K562 (cell line): ENCODE data around the gene HAUS5. TPM values are rescaled to one million over a fixed set of nuclear protein-coding genes. Genes with fewer than 3 reads are reported as not detected.

Experiments
- ASH1L ChIP-seq: fragments of 450-650 bp; IDR thresholded peaks from 2 replicates; pipeline ENCODE4 v1.6.1; 2018; ENCODE audit warnings: borderline replicate concordance, mild to moderate bottlenecking, low read depth; ENCODE audit not compliant: partially characterized antibody
- ATF7 ChIP-seq: fragments of 450-650 bp; IDR thresholded peaks from 2 replicates; pipeline ENCODE4 v1.7.1; 2014; ENCODE audit warnings: mild to moderate bottlenecking, moderate library complexity
- DPF2 ChIP-seq: fragments of 450-650 bp; IDR thresholded peaks from 2 replicates; pipeline ENCODE4 v1.6.1; 2016
- FOXJ3 ChIP-seq: sonication (generic); formaldehyde crosslinking; IDR thresholded peaks from 2 replicates; pipeline ENCODE4 v1.4.0; 2020; ENCODE audit warnings: mild to moderate bottlenecking, missing genetic modification reagents
- MIER1 ChIP-seq: fragments of 450-650 bp; IDR thresholded peaks from 2 replicates; pipeline ENCODE4 v1.6.1; 2016; ENCODE audit warnings: antibody characterized with exemption, mild to moderate bottlenecking, low read depth
- MYC ChIP-seq, 2 experiments: fragments of 250-450 bp in 1 of 2; sonication (Bioruptor Pico) in 1 of 2; IDR thresholded peaks; 2 replicates each; pipeline versions ENCODE4 v1.5.1 to v1.6.1; 2012 to 2021; ENCODE audit warnings: low read depth in 2 of 2, borderline replicate concordance in 1 of 2, improper control_type of control experiment in 1 of 2, low read length in 1 of 2, mild to moderate bottlenecking in 1 of 2, moderate library complexity in 1 of 2
- NCOA6 ChIP-seq: fragments of 450-650 bp; IDR thresholded peaks from 2 replicates; pipeline ENCODE4 v1.6.1; 2017; ENCODE audit warnings: mild to moderate bottlenecking
- NR2C2 ChIP-seq, 2 experiments: fragments of 200-800 bp in 1 of 2; sonication (Bioruptor generic) in 1 of 2; sonication (generic) in 1 of 2; formaldehyde crosslinking in 1 of 2; IDR thresholded peaks; 2 replicates each; pipeline versions ENCODE4 v1.6.1 to v1.8.0; 2016 to 2022; ENCODE audit warnings: mild to moderate bottlenecking in 1 of 2, missing compliant biosample characterization in 1 of 2, missing genetic modification characterization in 1 of 2, missing genetic modification reagents in 1 of 2
- PHF8 ChIP-seq: fragments of 200-600 bp; sonication (generic); IDR thresholded peaks from 2 replicates; pipeline ENCODE4 v1.6.1; 2012; ENCODE audit warnings: mixed run types, mild to moderate bottlenecking, inconsistent platforms, low read length, moderate library complexity, borderline replicate concordance
- POLR2B ChIP-seq: fragments of 450-650 bp; IDR thresholded peaks from 2 replicates; pipeline ENCODE4 v1.6.1; 2018; ENCODE audit warnings: low read depth; ENCODE audit not compliant: partially characterized antibody
- RAD21 ChIP-seq, 2 experiments: fragments of 250-450 bp in 1 of 2; fragments of 450-650 bp in 1 of 2; sonication (Bioruptor Pico) in 1 of 2; formaldehyde crosslinking in 1 of 2; IDR thresholded peaks in 1 of 2; conservative IDR thresholded peaks in 1 of 2; 2 replicates each; pipeline versions ENCODE4 v1.4.0 to v1.8.0; 2020 to 2022; ENCODE audit warnings: mild to moderate bottlenecking in 2 of 2, moderate library complexity in 1 of 2
- RHOXF2B ChIP-seq: fragments of 250-450 bp; sonication (Bioruptor Pico); conservative IDR thresholded peaks from 2 replicates; pipeline ENCODE4 v1.5.1; 2021
- SAFB ChIP-seq: fragments of 200-400 bp; formaldehyde crosslinking; IDR thresholded peaks from 2 replicates; pipeline ENCODE4 v1.6.1; 2017; ENCODE audit warnings: low read depth, low read length, borderline replicate concordance
- SIN3A ChIP-seq, 2 experiments: fragments of 150-350 bp in 1 of 2; IDR thresholded peaks; 2 replicates each; pipeline ENCODE4 v1.6.1; 2011 to 2016; ENCODE audit warnings: borderline replicate concordance in 2 of 2, low read depth in 2 of 2, low read length in 2 of 2, mild to moderate bottlenecking in 2 of 2, moderate library complexity in 2 of 2; ENCODE audit not compliant: control insufficient read depth in 1 of 2
- TAF1 ChIP-seq: IDR thresholded peaks from 2 replicates; pipeline ENCODE4 v1.6.1; 2011; ENCODE audit warnings: mild to moderate bottlenecking, low read length, moderate library complexity; ENCODE audit not compliant: insufficient read depth, control insufficient read depth, severe bottlenecking; ENCODE audit errors: extremely low read depth
- ZNF134 ChIP-seq: fragments of 250-450 bp; sonication (Bioruptor Pico); conservative IDR thresholded peaks from 2 replicates; pipeline ENCODE4 v1.4.0; 2020
- ZNF384 ChIP-seq: IDR thresholded peaks from 2 replicates; pipeline ENCODE4 v1.6.1; 2012; ENCODE audit warnings: low read depth, low read length, improper control_type of control experiment
- polyA plus RNA-seq, 8 experiments: library from polyadenylated mRNA; depleted of rRNA in 4 of 8; stranded (reverse) in 5 of 8; unstranded in 3 of 8; fragments of >200 nt; fragmentation: Nextera tagmentation in 2 of 8; fragmentation: Illumina TruSeq in 1 of 8; extraction: Ambion mirVana in 2 of 8; extraction: Trizol in 1 of 8; gene quantifications; 2 replicates each; pipeline versions ENCODE4 v1.2.1 to v1.2.3, GENCODE V29; 2011 to 2014; ENCODE audit warnings: inconsistent platforms in 1 of 8, missing spikeins in 1 of 8
- total RNA-seq, 7 experiments: library from RNA; depleted of rRNA in 6 of 7; stranded (reverse); fragments of >200 nt in 6 of 7; fragmentation: Illumina TruSeq in 2 of 7; extraction: Trizol in 2 of 7; gene quantifications; 2 replicates each; pipeline versions ENCODE4 v1.2.1 to v1.2.3, GENCODE V29; 2011 to 2021; ENCODE audit warnings: low replicate concordance in 1 of 7
- TF ChIP-seq, protein P1 (sequence below): fragments of 450-650 bp; conservative IDR thresholded peaks from 2 replicates; pipeline ENCODE4 v1.6.1; 2016; ENCODE audit warnings: missing genetic modification characterization, low read depth, mild to moderate bottlenecking, control low read depth, missing compliant biosample characterization
- TF ChIP-seq, protein P2 (sequence below): IDR thresholded peaks from 2 replicates; pipeline ENCODE4 v1.6.1; 2012; ENCODE audit warnings: low read depth, low read length, improper control_type of control experiment, borderline replicate concordance
- TF ChIP-seq, protein P3 (sequence below): fragments of 250-450 bp; sonication (Bioruptor Pico); IDR thresholded peaks from 2 replicates; pipeline ENCODE4 v1.8.0; 2021; ENCODE audit warnings: mild to moderate bottlenecking, moderate library complexity

The HAUS5 gene
- total and polyA plus RNA-seq, 9 of the 15 experiments (the other 6 are each of a cell fraction or from before 2014, with no cell fraction given): 3.5 to 41.3 (median 14.2) TPM

DNA sequence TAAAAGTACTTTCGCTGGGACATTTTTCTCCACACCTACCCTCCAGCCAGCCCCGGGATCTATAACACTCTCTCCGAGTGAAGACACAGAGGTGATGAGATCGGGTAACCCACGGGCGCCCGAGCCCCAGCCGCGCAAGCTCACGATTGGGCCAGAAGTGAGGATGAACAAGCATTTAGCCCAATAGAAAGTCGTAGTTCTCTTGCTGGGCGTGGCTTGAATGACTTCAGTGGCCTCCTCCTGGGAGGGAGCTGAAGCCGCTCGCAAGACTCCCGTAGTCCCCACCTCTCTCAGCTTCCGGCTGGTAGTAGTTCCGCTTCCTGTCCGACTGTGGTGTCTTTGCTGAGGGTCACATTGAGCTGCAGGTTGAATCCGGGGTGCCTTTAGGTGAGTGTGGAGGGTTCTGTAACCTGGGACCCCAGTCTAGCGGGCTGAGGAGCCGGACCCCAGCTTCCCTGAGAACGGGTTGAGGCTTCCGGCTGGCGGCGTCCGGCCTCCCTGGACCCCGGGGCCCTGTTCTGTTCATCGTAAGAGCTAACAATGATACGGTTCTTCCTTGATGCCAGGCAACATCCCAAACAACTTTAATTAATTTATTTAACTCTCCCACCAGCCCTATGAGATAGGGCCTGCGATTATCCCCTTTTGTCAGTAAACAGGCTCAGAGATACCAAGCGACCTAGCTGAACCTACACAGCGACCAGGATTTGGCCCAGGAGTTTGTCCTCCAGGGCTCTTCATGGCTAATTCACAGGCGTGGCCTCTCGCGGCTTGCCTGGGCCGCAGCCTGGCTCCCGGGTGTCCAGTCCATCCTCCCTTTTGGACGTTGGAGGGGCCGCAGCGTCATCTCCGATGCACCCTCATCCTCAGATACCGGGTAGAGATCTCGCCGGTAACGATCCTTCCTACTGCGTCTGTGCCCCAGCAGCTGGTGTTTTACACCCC is 35.8 kb downstream of the HAUS5 start, which contains the start of gene COX6B1 (continued):
- TF ChIP-seq, protein P1, sequence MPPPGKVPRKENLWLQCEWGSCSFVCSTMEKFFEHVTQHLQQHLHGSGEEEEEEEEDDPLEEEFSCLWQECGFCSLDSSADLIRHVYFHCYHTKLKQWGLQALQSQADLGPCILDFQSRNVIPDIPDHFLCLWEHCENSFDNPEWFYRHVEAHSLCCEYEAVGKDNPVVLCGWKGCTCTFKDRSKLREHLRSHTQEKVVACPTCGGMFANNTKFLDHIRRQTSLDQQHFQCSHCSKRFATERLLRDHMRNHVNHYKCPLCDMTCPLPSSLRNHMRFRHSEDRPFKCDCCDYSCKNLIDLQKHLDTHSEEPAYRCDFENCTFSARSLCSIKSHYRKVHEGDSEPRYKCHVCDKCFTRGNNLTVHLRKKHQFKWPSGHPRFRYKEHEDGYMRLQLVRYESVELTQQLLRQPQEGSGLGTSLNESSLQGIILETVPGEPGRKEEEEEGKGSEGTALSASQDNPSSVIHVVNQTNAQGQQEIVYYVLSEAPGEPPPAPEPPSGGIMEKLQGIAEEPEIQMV (tag): no peak
- TF ChIP-seq RAD21 (CRISPR knock-in tag; conservative IDR thresholded peaks at IDR 0.05 in 1 of 2, IDR thresholded peaks at IDR 0.05 in 1 of 2): no peak
- peak; percentile 91 for TF ChIP-seq ATF7
- no peak for TF ChIP-seq NR2C2 (CRISPR knock-in tag; IDR thresholded peaks at IDR 0.05)
- TF ChIP-seq NR2C2 (tag; IDR thresholded peaks at IDR 0.05): peak; percentile 71
- no peak for TF ChIP-seq NCOA6
- no peak for TF ChIP-seq ZNF384
- TF ChIP-seq, protein P2, sequence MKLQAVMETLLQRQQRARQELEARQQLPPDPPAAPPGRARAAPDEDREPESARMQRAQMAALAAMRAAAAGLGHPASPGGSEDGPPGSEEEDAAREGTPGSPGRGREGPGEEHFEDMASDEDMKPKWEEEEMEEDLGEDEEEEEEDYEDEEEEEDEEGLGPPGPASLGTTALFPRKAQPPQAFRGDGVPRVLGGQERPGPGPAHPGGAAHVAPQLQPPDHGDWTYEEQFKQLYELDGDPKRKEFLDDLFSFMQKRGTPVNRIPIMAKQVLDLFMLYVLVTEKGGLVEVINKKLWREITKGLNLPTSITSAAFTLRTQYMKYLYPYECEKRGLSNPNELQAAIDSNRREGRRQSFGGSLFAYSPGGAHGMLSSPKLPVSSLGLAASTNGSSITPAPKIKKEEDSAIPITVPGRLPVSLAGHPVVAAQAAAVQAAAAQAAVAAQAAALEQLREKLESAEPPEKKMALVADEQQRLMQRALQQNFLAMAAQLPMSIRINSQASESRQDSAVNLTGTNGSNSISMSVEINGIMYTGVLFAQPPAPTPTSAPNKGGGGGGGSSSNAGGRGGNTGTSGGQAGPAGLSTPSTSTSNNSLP: no peak
- TF ChIP-seq, protein P3, sequence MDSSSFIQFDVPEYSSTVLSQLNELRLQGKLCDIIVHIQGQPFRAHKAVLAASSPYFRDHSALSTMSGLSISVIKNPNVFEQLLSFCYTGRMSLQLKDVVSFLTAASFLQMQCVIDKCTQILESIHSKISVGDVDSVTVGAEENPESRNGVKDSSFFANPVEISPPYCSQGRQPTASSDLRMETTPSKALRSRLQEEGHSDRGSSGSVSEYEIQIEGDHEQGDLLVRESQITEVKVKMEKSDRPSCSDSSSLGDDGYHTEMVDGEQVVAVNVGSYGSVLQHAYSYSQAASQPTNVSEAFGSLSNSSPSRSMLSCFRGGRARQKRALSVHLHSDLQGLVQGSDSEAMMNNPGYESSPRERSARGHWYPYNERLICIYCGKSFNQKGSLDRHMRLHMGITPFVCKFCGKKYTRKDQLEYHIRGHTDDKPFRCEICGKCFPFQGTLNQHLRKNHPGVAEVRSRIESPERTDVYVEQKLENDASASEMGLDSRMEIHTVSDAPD (CRISPR knock-in tag): no peak
- TF ChIP-seq SIN3A (IDR thresholded peaks at IDR 0.05; ENCODE audit: borderline replicate concordance in 2 of 2, control insufficient read depth in 1 of 2, low read depth in 2 of 2, low read length in 2 of 2): peak in 1 of 2 experiments; percentile 30; a peak in 1 of 4 replicates
- peak; percentile 62 for TF ChIP-seq MYC (IDR thresholded peaks at IDR 0.05; ENCODE audit: low read depth, low read length)
- TF ChIP-seq MYC (CRISPR knock-in tag; IDR thresholded peaks at IDR 0.05; ENCODE audit: borderline replicate concordance, low read depth): 0 out of 2 replicates have a peak, but pooled peaks have one; percentile 19
- no peak for TF ChIP-seq FOXJ3 (CRISPR knock-in tag)
- TF ChIP-seq TAF1: peak; percentile 95
- TF ChIP-seq SAFB: no peak
- TF ChIP-seq ASH1L: peak; percentile 84
- TF ChIP-seq DPF2: no peak
- TF ChIP-seq RHOXF2B (CRISPR knock-in tag): no peak
- TF ChIP-seq PHF8: peak; percentile 93; the same call in 1 of the 2 replicates
- peak; percentile 87 for TF ChIP-seq POLR2B
- TF ChIP-seq ZNF134 (CRISPR knock-in tag): no peak
- no peak for TF ChIP-seq MIER1
